ENCODE results near the gene RND2. TPM values are rescaled to one million over a fixed set of nuclear protein-coding genes. Genes with fewer than 3 reads are reported as not detected.
"Not testable (repeated sequence)": the region's sequence is repeated elsewhere in the genome, so short reads cannot be mapped to it uniquely, and the experiment has no call there.

RND2 gene
- total RNA-seq, 1 experiment from 2014 or later = 0.59 TPM

DNA sequence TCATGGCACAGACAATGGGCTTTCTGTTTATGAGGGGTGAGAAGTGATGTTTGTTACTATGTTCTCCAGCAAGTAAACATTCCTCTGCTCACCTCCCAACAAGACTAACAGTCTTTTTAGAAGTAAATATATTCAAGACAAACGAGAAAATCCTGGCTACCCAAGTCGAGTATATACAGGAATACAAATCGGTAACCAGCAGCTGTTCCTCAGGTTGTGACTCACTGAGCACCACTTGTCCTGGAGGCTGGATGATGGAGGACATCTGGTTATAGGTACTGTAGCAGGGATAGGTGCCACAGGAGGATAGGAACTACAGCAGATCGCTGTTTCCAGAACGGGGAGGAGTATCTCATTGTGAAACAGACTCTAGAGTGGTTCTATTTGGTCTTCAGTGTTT is 32.2 kb upstream of the RND2 start:
- CTCF ChIA-PET = no interaction called here
- no peak for DNase-seq (ENCODE audit: low read depth, low spot score)
- peaks cover 18% of the 10 kb centered on the region for H3K4me1 ChIP-seq (ENCODE audit: control insufficient read depth, insufficient read depth, low read length)
- H3K27ac ChIP-seq (ENCODE audit: low read length) = no peak overlapping the region
- TF ChIP-seq TCF7L2 (IDR thresholded peaks at IDR 0.05; ENCODE audit: low read depth, low read length) (no peak), POLR2AphosphoS5 (IDR thresholded peaks at IDR 0.05; ENCODE audit: low read depth, low read length) (no peak), SIN3A (IDR thresholded peaks at IDR 0.05; ENCODE audit: borderline replicate concordance, insufficient read depth, low read depth, low read length) (no peak)
- TF ChIP-seq, protein P1, sequence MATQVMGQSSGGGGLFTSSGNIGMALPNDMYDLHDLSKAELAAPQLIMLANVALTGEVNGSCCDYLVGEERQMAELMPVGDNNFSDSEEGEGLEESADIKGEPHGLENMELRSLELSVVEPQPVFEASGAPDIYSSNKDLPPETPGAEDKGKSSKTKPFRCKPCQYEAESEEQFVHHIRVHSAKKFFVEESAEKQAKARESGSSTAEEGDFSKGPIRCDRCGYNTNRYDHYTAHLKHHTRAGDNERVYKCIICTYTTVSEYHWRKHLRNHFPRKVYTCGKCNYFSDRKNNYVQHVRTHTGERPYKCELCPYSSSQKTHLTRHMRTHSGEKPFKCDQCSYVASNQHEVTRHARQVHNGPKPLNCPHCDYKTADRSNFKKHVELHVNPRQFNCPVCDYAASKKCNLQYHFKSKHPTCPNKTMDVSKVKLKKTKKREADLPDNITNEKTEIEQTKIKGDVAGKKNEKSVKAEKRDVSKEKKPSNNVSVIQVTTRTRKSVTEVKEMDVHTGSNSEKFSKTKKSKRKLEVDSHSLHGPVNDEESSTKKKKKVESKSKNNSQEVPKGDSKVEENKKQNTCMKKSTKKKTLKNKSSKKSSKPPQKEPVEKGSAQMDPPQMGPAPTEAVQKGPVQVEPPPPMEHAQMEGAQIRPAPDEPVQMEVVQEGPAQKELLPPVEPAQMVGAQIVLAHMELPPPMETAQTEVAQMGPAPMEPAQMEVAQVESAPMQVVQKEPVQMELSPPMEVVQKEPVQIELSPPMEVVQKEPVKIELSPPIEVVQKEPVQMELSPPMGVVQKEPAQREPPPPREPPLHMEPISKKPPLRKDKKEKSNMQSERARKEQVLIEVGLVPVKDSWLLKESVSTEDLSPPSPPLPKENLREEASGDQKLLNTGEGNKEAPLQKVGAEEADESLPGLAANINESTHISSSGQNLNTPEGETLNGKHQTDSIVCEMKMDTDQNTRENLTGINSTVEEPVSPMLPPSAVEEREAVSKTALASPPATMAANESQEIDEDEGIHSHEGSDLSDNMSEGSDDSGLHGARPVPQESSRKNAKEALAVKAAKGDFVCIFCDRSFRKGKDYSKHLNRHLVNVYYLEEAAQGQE (IDR thresholded peaks at IDR 0.05; ENCODE audit: insufficient read depth in 1 of 2, low read depth in 2 of 2, low read length in 1 of 2) = no peak
- TF ChIP-seq, protein P2, sequence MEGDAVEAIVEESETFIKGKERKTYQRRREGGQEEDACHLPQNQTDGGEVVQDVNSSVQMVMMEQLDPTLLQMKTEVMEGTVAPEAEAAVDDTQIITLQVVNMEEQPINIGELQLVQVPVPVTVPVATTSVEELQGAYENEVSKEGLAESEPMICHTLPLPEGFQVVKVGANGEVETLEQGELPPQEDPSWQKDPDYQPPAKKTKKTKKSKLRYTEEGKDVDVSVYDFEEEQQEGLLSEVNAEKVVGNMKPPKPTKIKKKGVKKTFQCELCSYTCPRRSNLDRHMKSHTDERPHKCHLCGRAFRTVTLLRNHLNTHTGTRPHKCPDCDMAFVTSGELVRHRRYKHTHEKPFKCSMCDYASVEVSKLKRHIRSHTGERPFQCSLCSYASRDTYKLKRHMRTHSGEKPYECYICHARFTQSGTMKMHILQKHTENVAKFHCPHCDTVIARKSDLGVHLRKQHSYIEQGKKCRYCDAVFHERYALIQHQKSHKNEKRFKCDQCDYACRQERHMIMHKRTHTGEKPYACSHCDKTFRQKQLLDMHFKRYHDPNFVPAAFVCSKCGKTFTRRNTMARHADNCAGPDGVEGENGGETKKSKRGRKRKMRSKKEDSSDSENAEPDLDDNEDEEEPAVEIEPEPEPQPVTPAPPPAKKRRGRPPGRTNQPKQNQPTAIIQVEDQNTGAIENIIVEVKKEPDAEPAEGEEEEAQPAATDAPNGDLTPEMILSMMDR (IDR thresholded peaks at IDR 0.05) = no peak
- intact Hi-C loops (cut with micrococcal nuclease; ENCODE audit: unreplicated experiment) = no loop called here
- POLR2A ChIA-PET = no interaction called here
- H3K4me3 ChIP-seq (ENCODE audit: low read depth in 2 of 2, low read length in 2 of 2) = no peak overlapping the region
- H3K36me3 ChIP-seq (ENCODE audit: control insufficient read depth, insufficient read depth, low read length) = peaks cover 5% of the 10 kb centered on the region
- in situ Hi-C loops (cut with HindIII; ENCODE audit: low pct_unique_long_range_greater_than_20kb, low sequenced_read_pairs) = no loop called here
- no peaks in the 10 kb centered on the region for H3K27me3 ChIP-seq (ENCODE audit: control insufficient read depth, insufficient read depth, low read length)
- BruUV-seq (replicated peaks) = TSS peak; percentile 71
- no peak for ATAC-seq
- H3K9me3 ChIP-seq (ENCODE audit: control insufficient read depth, insufficient read depth, low read depth, low read length) = no peaks in the 10 kb centered on the region

DNA sequence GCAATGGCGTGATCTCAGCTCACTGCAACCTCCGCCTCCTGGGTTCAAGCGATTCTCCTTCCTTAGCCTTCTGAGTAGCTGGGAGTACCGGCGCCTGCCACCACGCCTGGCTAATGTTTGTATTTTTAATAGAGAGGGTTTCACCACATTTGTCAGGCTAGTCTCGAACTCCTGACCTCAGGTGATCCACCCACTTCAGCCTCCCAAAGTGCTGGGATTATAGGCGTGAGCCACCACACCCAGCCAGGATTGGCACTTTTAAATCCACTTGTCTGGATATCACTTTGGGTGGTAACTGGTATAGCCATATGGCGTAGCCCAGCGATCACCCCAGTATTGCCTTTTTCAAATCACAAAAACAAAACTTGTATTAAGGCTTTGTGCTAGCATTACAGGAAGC is 31.1 kb upstream of the RND2 start:
- H3K27ac ChIP-seq (ENCODE audit: low read length); H3K36me3 ChIP-seq (ENCODE audit: control insufficient read depth, insufficient read depth, low read length); CTCF ChIA-PET; BruUV-seq (replicated peaks); H3K27me3 ChIP-seq (ENCODE audit: control insufficient read depth, insufficient read depth, low read length); H3K4me3 ChIP-seq (ENCODE audit: low read depth in 2 of 2, low read length in 2 of 2); intact Hi-C loops (cut with micrococcal nuclease; ENCODE audit: unreplicated experiment); H3K9me3 ChIP-seq (ENCODE audit: control insufficient read depth, insufficient read depth, low read depth, low read length); DNase-seq (ENCODE audit: low read depth, low spot score); ATAC-seq; in situ Hi-C loops (cut with HindIII; ENCODE audit: low pct_unique_long_range_greater_than_20kb, low sequenced_read_pairs): not testable (repeated sequence)
- POLR2A ChIA-PET = interaction anchor here (0.6 kb wide), 1 partner anchor 19 kb away, joined by 10 read pairs; no protein-coding TSS in a partner anchor
- H3K4me1 ChIP-seq (ENCODE audit: control insufficient read depth, insufficient read depth, low read length) = peaks cover 18% of the 10 kb centered on the region

DNA sequence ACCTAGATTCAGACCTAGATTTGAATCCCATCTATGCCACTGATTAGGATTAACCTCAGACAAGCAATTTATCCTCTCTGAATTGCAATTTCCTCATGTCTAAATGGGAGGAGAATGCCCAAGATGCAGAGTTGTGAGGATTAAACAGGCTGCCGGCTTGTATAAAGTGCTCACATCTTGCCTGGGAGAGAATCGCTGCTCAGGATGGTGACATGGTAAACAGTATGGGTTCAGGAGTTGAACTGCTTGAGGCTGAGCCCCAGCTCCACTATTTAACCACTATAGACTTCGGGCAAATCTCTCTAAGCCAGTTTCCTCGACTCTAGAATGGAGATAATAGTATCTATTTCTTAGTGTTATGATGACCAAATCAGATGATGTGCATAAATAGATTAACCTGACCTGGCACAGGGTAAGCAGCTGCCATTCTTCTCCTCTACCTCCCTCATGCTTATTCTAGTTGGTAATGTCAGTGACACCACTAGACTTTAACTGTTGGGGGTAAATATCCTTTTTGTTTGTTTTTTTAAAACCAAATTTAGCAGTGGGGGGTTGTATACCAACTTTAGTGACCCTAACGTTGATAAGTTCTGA is 27.5 kb upstream of the RND2 start:
- H3K36me3 ChIP-seq (ENCODE audit: control insufficient read depth, insufficient read depth, low read length) = peaks cover 17% of the 10 kb centered on the region
- CTCF ChIA-PET = no interaction called here
- H3K9me3 ChIP-seq (ENCODE audit: control insufficient read depth, insufficient read depth, low read depth, low read length) = no peaks in the 10 kb centered on the region
- peaks cover 19% of the 10 kb centered on the region for H3K4me1 ChIP-seq (ENCODE audit: control insufficient read depth, insufficient read depth, low read length)
- intact Hi-C loops (cut with micrococcal nuclease; ENCODE audit: unreplicated experiment) = no loop called here
- TF ChIP-seq SIN3A (IDR thresholded peaks at IDR 0.05; ENCODE audit: borderline replicate concordance, insufficient read depth, low read depth, low read length) (no peak), TCF7L2 (IDR thresholded peaks at IDR 0.05; ENCODE audit: low read depth, low read length) (no peak), POLR2AphosphoS5 (IDR thresholded peaks at IDR 0.05; ENCODE audit: low read depth, low read length) (no peak)
- TF ChIP-seq, protein P1 (IDR thresholded peaks at IDR 0.05; ENCODE audit: insufficient read depth in 1 of 2, low read depth in 2 of 2, low read length in 1 of 2) = no peak
- TF ChIP-seq, protein P2 (IDR thresholded peaks at IDR 0.05) = no peak
- no peaks in the 10 kb centered on the region for H3K27me3 ChIP-seq (ENCODE audit: control insufficient read depth, insufficient read depth, low read length)
- peak overlapping the region; percentile 86 for H3K27ac ChIP-seq (ENCODE audit: low read length)
- ATAC-seq (no peak), DNase-seq (ENCODE audit: low read depth, low spot score) (no peak)
- in situ Hi-C loops (cut with HindIII; ENCODE audit: low pct_unique_long_range_greater_than_20kb, low sequenced_read_pairs) = no loop called here
- POLR2A ChIA-PET = interaction anchor here (0.6 to 1.2 kb wide), 7 partner anchors 9 to 320 kb away, joined by 3 to 9 read pairs (median 4); partner anchors contain the start of genes IFI35, PTGES3L and RUNDC1
- peak overlapping the region; percentile 79 to 96 for H3K4me3 ChIP-seq (ENCODE audit: low read depth in 2 of 2, low read length in 2 of 2)
- no TSS peak for BruUV-seq (replicated peaks)
